K562 (cell line): ENCODE data around the gene ODAM. TPM values are rescaled to one million over a fixed set of nuclear protein-coding genes. Genes with fewer than 3 reads are reported as not detected.

Experiments used
- ATAC-seq: fragments of 200-7000 bp; cut with Tn5 transposase; 3 replicates; pipeline ENCODE4 v1.9.1; 2020; ENCODE audit warnings: moderate library complexity
- BruUV-seq: library from RNA; stranded (reverse); fragments of 400-500 nt; replicated peaks from 2 replicates; lab custom pipeline; 2021; lab: Mats Ljungman, UMichigan
- CTCF ChIA-PET: fragments of 300-600 bp; formaldehyde crosslinking; extraction: SDS; loops from one replicate; lab custom pipeline; 2021; ENCODE audit warnings: low intra/inter-chr PET ratio; lab: Yijun Ruan, JAX
- POLR2A ChIA-PET: fragments of 300-600, 350-650 bp; sonication (Branson Sonifier 250); formaldehyde crosslinking; extraction: SDS; loops from one replicate; lab custom pipeline; 2021; ENCODE audit warnings: antibody characterized with exemption, inconsistent platforms; lab: Yijun Ruan, JAX
- DNase-seq, 4 experiments: peaks; one replicate each; pipeline versions ENCODE4 v3.0.0 to v3.0.0-alpha.2; 2011 to 2018; ENCODE audit warnings: low spot score in 3 of 4, mixed read lengths in 3 of 4; ENCODE audit errors: extremely low read depth in 1 of 4
- FAIRE-seq: peaks from 2 replicates; lab custom pipeline; 2011; peaks lifted over from hg19 to GRCh38; lab: Jason Lieb, UNC
- H2AFZ ChIP-seq: 2 replicates; pipeline ENCODE4 v1.6.0; 2011; ENCODE audit warnings: low read depth, low read length, control low read depth, inconsistent platforms
- H3K27ac ChIP-seq: fragments of 200-600 bp; 3 replicates; pipeline ENCODE4 v1.8.0; 2011; ENCODE audit warnings: low read depth, mild to moderate bottlenecking, control low read depth, inconsistent platforms, low read length, moderate library complexity, mixed read lengths; ENCODE audit errors: extremely low read depth
- H3K27me3 ChIP-seq, 2 experiments: fragments of 300-600 bp in 1 of 2; 2 replicates in 1 of 2; 3 replicates in 1 of 2; pipeline versions ENCODE4 v1.6.0 to v1.8.0; 2011; ENCODE audit warnings: inconsistent platforms in 2 of 2, low read length in 2 of 2, mild to moderate bottlenecking in 1 of 2, mixed read lengths in 1 of 2, moderate library complexity in 1 of 2; ENCODE audit not compliant: control insufficient read depth in 2 of 2, insufficient read depth in 2 of 2
- H3K36me3 ChIP-seq: fragments of 300-600 bp; 3 replicates; pipeline ENCODE4 v1.8.0; 2011; ENCODE audit warnings: mild to moderate bottlenecking, low read length, inconsistent platforms; ENCODE audit not compliant: control insufficient read depth, insufficient read depth
- H3K4me1 ChIP-seq, 2 experiments: fragments of 200-600 bp in 1 of 2; replicated peaks in 1 of 2; 2 replicates in 1 of 2; 3 replicates in 1 of 2; pipeline versions ENCODE4 v1.5.1 to v1.8.0; 2011; ENCODE audit warnings: inconsistent platforms in 2 of 2, low read length in 2 of 2, mild to moderate bottlenecking in 1 of 2, mixed read lengths in 1 of 2, moderate library complexity in 1 of 2; ENCODE audit not compliant: control insufficient read depth in 2 of 2, insufficient read depth in 2 of 2
- H3K4me2 ChIP-seq: 2 replicates; pipeline ENCODE4 v1.6.1; 2011; ENCODE audit warnings: low read length, control low read depth, inconsistent platforms, mixed read lengths; ENCODE audit not compliant: insufficient read depth
- H3K4me3 ChIP-seq: fragments of 200-600 bp; sonication (generic), shearing (Covaris generic); 2 replicates; pipeline ENCODE4 v1.5.1; 2016; ENCODE audit warnings: control low read depth, inconsistent platforms
- H3K79me2 ChIP-seq: fragments of 200-600 bp; 3 replicates; pipeline ENCODE4 v1.8.0; 2011; ENCODE audit warnings: low read length, inconsistent platforms; ENCODE audit not compliant: control insufficient read depth, insufficient read depth
- H3K9ac ChIP-seq, 2 experiments: 2 replicates each; pipeline versions ENCODE4 v1.6.0 to v1.6.1; 2011; ENCODE audit warnings: low read depth in 2 of 2, low read length in 2 of 2, control low read depth in 1 of 2, inconsistent platforms in 1 of 2, mild to moderate bottlenecking in 1 of 2, mixed read lengths in 1 of 2; ENCODE audit not compliant: insufficient read depth in 1 of 2
- H3K9me1 ChIP-seq: one replicate; pipeline ENCODE4 v1.6.0; 2011; ENCODE audit warnings: inconsistent platforms, mild to moderate bottlenecking, low read length, moderate library complexity; ENCODE audit not compliant: control insufficient read depth, insufficient read depth
- H3K9me3 ChIP-seq: replicated peaks from 2 replicates; pipeline ENCODE4 v1.5.1; 2011; ENCODE audit warnings: low read depth, low read length, inconsistent platforms; ENCODE audit not compliant: control insufficient read depth, insufficient read depth
- H4K20me1 ChIP-seq: replicated peaks from 2 replicates; pipeline ENCODE4 v1.6.1; 2011; ENCODE audit warnings: low read length, inconsistent platforms, mixed read lengths; ENCODE audit not compliant: control insufficient read depth, insufficient read depth
- CBX3 ChIP-seq, 2 experiments: IDR thresholded peaks; 1 replicate in 1 of 2; 2 replicates in 1 of 2; pipeline ENCODE4 v1.6.1; 2012; ENCODE audit warnings: inconsistent platforms in 2 of 2, low read length in 2 of 2, borderline replicate concordance in 1 of 2, control low read depth in 1 of 2
- HDAC6 ChIP-seq: IDR thresholded peaks from 2 replicates; pipeline ENCODE4 v1.6.1; 2012; ENCODE audit warnings: low read depth, mild to moderate bottlenecking, control low read depth, inconsistent platforms, low read length, moderate library complexity
- HMG20A ChIP-seq: fragments of 450-650 bp; formaldehyde crosslinking; conservative IDR thresholded peaks from 2 replicates; pipeline ENCODE4 v1.4.0; 2020; ENCODE audit warnings: mild to moderate bottlenecking, mixed read lengths
- SMARCC2 ChIP-seq: fragments of 450-650 bp; IDR thresholded peaks from 2 replicates; pipeline ENCODE4 v1.6.1; 2017; ENCODE audit warnings: antibody characterized with exemption, moderate library complexity, mild to moderate bottlenecking, low read depth
- TAF1 ChIP-seq: IDR thresholded peaks from 2 replicates; pipeline ENCODE4 v1.6.1; 2011; ENCODE audit warnings: mild to moderate bottlenecking, low read length, moderate library complexity; ENCODE audit not compliant: insufficient read depth, control insufficient read depth, severe bottlenecking; ENCODE audit errors: extremely low read depth
- YBX1 ChIP-seq: fragments of 450-650 bp; IDR thresholded peaks from 2 replicates; pipeline ENCODE4 v1.7.1; 2016; ENCODE audit warnings: mild to moderate bottlenecking
- ZNF583 ChIP-seq: fragments of 250-450 bp; sonication (Bioruptor Pico); IDR thresholded peaks from 2 replicates; pipeline ENCODE4 v1.4.0; 2020
- ZNF717 ChIP-seq: fragments of 250-450 bp; sonication (Bioruptor Pico); IDR thresholded peaks from 2 replicates; pipeline ENCODE4 v1.5.0; 2021
- WGBS: fragments of 100-300 bp; shearing (Covaris generic); methylation state at CpG from one replicate; pipeline ENCODE4 v1.1.6; 2016; ENCODE audit warnings: low coverage, mixed read lengths; ENCODE audit not compliant: insufficient coverage; ENCODE audit errors: missing lambda C conversion rate; 5-methylcytosine and 5-hydroxymethylcytosine counted together
- in situ Hi-C: fragments of 300-500 bp; cut with MboI; formaldehyde crosslinking; loops from 4 replicates; pipeline ENCODE4 v1.15.0; 2018; ENCODE audit warnings: inconsistent platforms, mixed read lengths
- intact Hi-C: fragments of 100-400 bp; cut with micrococcal nuclease; formaldehyde crosslinking; loops from 2 replicates; pipeline ENCODE4 v1.14.2; 2022
- polyA plus RNA-seq, 8 experiments: library from polyadenylated mRNA; depleted of rRNA in 4 of 8; stranded (reverse) in 5 of 8; unstranded in 3 of 8; fragments of >200 nt; fragmentation: Nextera tagmentation in 2 of 8; fragmentation: Illumina TruSeq in 1 of 8; extraction: Ambion mirVana in 2 of 8; extraction: Trizol in 1 of 8; gene quantifications; 2 replicates each; pipeline versions ENCODE4 v1.2.1 to v1.2.3, GENCODE V29; 2011 to 2014; ENCODE audit warnings: inconsistent platforms in 1 of 8, missing spikeins in 1 of 8
- total RNA-seq, 7 experiments: library from RNA; depleted of rRNA in 6 of 7; stranded (reverse); fragments of >200 nt in 6 of 7; fragmentation: Illumina TruSeq in 2 of 7; extraction: Trizol in 2 of 7; gene quantifications; 2 replicates each; pipeline versions ENCODE4 v1.2.1 to v1.2.3, GENCODE V29; 2011 to 2021; ENCODE audit warnings: low replicate concordance in 1 of 7
- TF ChIP-seq, protein P1 (sequence below): sonication (generic); formaldehyde crosslinking; IDR thresholded peaks from 2 replicates; pipeline ENCODE4 v1.8.1; 2022; ENCODE audit warnings: missing genetic modification reagents
- TF ChIP-seq, protein P2 (sequence below): fragments of 250-450 bp; sonication (Bioruptor Pico); IDR thresholded peaks from 2 replicates; pipeline ENCODE4 v1.8.0; 2021; ENCODE audit warnings: moderate library complexity, mild to moderate bottlenecking, inconsistent platforms
- TF ChIP-seq, protein P3 (sequence below): fragments of 250-450 bp; sonication (Bioruptor Pico); IDR thresholded peaks from 2 replicates; pipeline ENCODE4 v1.8.0; 2021; ENCODE audit warnings: moderate library complexity, mild to moderate bottlenecking, inconsistent platforms
- TF ChIP-seq, protein P4 (sequence below): fragments of 450-650 bp; IDR thresholded peaks from 2 replicates; pipeline ENCODE4 v1.6.1; 2016; ENCODE audit warnings: low read depth, mild to moderate bottlenecking, moderate library complexity

Gene ODAM
- total and polyA plus RNA-seq, 9 of the 15 experiments (the other 6 are each of a cell fraction or from before 2014, with no cell fraction given) = not detected

GRCh38 chr4:70243091-70243490 is 47.6 kb downstream of the ODAM start:
- Histone ChIP-seq H3K27ac (no peak overlapping the region), H3K36me3 (no peaks in the 10 kb centered on the region), H4K20me1 (no peaks in the 10 kb centered on the region), H3K9ac (no peak overlapping the region), H3K4me2 (no peak overlapping the region), H3K27me3 (no peaks in the 10 kb centered on the region), H3K4me1 (no peaks in the 10 kb centered on the region), H3K79me2 (no peaks in the 10 kb centered on the region), H2AFZ (no peak overlapping the region), H3K4me3 (no peak overlapping the region), H3K9me3 (no peaks in the 10 kb centered on the region), H3K9me1 (no peaks in the 10 kb centered on the region)
- intact Hi-C loops (no loop called here), in situ Hi-C loops (no loop called here)
- no peak for FAIRE-seq
- no peak for DNase-seq
- no peak for ATAC-seq
- ChIA-PET CTCF (no interaction called here), POLR2A (no interaction called here)
- TF ChIP-seq TAF1 = no peak
- WGBS = 6% methylated on average over 4 of the region's 4 CpGs
- BruUV-seq = no TSS peak

DNA sequence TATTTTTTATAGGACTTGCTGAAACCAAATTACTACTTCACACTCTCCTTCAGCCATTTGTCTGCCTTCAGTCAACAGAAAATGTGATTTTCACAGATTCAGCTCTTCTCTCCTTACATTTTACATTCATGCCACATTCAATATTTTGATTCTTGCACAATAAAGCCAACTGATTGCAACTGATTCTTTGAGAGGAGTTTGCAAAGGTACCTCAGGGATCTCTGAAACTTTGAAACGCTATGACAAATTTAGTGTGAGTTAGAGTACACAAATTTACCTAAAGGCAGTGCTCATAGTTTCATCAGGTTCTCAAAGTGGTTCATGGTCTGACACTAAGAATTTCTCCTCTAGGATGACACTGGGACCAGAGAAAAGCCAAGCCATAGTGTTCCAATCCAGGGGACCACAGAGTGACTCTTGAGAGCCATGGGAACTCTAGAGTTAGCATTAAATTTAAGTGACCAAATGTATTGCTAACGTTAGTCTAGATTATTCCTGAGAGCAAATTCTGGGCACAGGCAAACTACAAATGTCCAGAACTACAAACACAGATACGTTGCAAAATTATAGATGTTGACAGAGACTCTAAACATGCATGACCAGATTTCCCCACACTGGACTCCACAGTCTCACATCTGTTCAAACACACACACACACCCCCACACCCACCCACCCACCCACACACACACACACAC is 55.9 kb downstream of the ODAM start:
- Histone ChIP-seq H3K9me1 (no peaks in the 10 kb centered on the region), H2AFZ (no peak overlapping the region), H3K27me3 (no peaks in the 10 kb centered on the region), H3K36me3 (no peaks in the 10 kb centered on the region), H3K79me2 (no peaks in the 10 kb centered on the region), H3K27ac (no peak overlapping the region), H3K4me2 (no peak overlapping the region), H3K9ac (no peak overlapping the region), H3K4me1 (no peaks in the 10 kb centered on the region), H3K4me3 (no peak overlapping the region), H4K20me1 (no peaks in the 10 kb centered on the region), H3K9me3 (0 out of 2 replicates have a peak, but pooled peaks cover 1% of the 10 kb centered on the region)
- intact Hi-C loops = no loop called here
- POLR2A ChIA-PET = no interaction called here
- ATAC-seq = no peak
- DNase-seq = no peak
- CTCF ChIA-PET = no interaction called here
- no peak for FAIRE-seq
- BruUV-seq = no TSS peak
- 0% methylated on average over 3 of the region's 3 CpGs for WGBS
- in situ Hi-C loops = no loop called here
- TF ChIP-seq, protein P1, sequence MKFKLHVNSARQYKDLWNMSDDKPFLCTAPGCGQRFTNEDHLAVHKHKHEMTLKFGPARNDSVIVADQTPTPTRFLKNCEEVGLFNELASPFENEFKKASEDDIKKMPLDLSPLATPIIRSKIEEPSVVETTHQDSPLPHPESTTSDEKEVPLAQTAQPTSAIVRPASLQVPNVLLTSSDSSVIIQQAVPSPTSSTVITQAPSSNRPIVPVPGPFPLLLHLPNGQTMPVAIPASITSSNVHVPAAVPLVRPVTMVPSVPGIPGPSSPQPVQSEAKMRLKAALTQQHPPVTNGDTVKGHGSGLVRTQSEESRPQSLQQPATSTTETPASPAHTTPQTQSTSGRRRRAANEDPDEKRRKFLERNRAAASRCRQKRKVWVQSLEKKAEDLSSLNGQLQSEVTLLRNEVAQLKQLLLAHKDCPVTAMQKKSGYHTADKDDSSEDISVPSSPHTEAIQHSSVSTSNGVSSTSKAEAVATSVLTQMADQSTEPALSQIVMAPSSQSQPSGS (CRISPR knock-in tag) = no peak
- TF ChIP-seq HDAC6 (no peak), HMG20A (no peak), YBX1 (no peak), CBX3 (IDR thresholded peaks at IDR 0.05; ENCODE audit: borderline replicate concordance in 1 of 2, low read length in 2 of 2) (no peak), SMARCC2 (no peak), ZNF717 (CRISPR knock-in tag) (no peak), ZNF583 (CRISPR knock-in tag) (no peak)
- TF ChIP-seq, protein P2, sequence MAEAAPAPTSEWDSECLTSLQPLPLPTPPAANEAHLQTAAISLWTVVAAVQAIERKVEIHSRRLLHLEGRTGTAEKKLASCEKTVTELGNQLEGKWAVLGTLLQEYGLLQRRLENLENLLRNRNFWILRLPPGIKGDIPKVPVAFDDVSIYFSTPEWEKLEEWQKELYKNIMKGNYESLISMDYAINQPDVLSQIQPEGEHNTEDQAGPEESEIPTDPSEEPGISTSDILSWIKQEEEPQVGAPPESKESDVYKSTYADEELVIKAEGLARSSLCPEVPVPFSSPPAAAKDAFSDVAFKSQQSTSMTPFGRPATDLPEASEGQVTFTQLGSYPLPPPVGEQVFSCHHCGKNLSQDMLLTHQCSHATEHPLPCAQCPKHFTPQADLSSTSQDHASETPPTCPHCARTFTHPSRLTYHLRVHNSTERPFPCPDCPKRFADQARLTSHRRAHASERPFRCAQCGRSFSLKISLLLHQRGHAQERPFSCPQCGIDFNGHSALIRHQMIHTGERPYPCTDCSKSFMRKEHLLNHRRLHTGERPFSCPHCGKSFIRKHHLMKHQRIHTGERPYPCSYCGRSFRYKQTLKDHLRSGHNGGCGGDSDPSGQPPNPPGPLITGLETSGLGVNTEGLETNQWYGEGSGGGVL (CRISPR knock-in tag) = no peak
- TF ChIP-seq, protein P3, sequence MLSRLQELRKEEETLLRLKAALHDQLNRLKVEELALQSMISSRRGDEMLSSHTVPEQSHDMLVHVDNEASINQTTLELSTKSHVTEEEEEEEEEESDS = no peak
- TF ChIP-seq, protein P4, sequence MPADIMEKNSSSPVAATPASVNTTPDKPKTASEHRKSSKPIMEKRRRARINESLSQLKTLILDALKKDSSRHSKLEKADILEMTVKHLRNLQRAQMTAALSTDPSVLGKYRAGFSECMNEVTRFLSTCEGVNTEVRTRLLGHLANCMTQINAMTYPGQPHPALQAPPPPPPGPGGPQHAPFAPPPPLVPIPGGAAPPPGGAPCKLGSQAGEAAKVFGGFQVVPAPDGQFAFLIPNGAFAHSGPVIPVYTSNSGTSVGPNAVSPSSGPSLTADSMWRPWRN = no peak
